ENCODE data around the gene GATA1.

DNA sequence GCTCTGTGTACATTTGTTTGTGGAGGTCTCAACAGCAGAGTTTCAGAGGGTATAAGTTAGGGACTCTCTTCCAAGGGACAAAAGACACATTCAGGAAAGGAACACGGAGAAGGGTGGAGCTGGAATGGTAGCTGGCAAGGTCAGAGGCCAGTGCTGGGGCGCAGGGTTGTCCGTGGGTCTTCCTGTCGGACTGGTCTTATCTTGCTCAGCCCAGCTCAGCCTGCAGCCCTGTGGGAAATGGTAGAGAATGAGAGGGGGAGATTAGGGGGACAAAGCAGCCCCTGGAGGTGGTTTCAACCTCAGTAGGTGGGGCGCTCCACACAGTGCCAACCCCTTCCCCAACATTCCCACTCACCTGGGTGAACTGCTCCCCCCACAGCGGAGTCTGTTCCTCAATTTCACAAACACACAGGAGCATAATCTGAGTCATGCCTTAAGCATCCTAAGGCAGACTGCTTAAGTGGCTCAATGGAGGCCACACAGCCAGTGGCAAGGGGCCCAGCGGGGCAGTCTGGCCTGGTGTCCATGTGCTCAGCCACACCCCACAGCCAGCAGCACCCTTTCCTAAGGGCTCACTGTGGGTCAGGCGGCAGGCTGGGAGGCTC, 8.6 kb downstream of the GATA1 start:
- TF ChIP-seq POLR2AphosphoS5 (IDR thresholded peaks at IDR 0.05; ENCODE audit: low read depth, low read length), result no peak
- no peak for TF ChIP-seq POLR2A (IDR thresholded peaks at IDR 0.05; ENCODE audit: borderline replicate concordance, extremely low read depth, insufficient read depth, insufficient read length)
